Measurements from ENCODE around the gene ZC3H14. TPM values are rescaled to one million over a fixed set of nuclear protein-coding genes. Genes with fewer than 3 reads are reported as not detected.

The ZC3H14 gene
- polyA plus RNA-seq, 1 of the 3 experiments (the other 2 are of a cell fraction), result 61.5 TPM

GRCh38 chr14:88533064-88533602 is 29.7 kb upstream of the ZC3H14 start:
- Histone ChIP-seq H3K9me2 (no peaks in the 10 kb centered on the region), H3K79me2 (ENCODE audit: insufficient read depth) (peaks cover 64% of the 10 kb centered on the region), H3K9me3 (no peaks in the 10 kb centered on the region), H3K27ac (ENCODE audit: low read depth in 2 of 2, low read length in 1 of 2) (no peak overlapping the region), H3K4me1 (ENCODE audit: control insufficient read depth in 1 of 2, insufficient read depth in 2 of 2, low read depth in 1 of 2, low read length in 1 of 2) (no peaks in the 10 kb centered on the region), H3K4me3 (ENCODE audit: low read depth in 2 of 2, low read length in 1 of 2) (no peak overlapping the region), H2AFZ (ENCODE audit: low read depth) (no peak overlapping the region), H3K27me3 (ENCODE audit: insufficient read depth) (no peaks in the 10 kb centered on the region), H3F3A (replicated peaks; ENCODE audit: insufficient read depth) (no peaks in the 10 kb centered on the region), H3K4me2 (no peak overlapping the region), H4K20me1 (ENCODE audit: insufficient read depth) (0 out of 2 replicates have a peak, but pooled peaks cover 6% of the 10 kb centered on the region), H3K9ac (no peak overlapping the region), H3K36me3 (replicated peaks in 1 of 2; ENCODE audit: control insufficient read depth in 1 of 2, insufficient read depth in 2 of 2, low read length in 1 of 2) (peaks cover 23 to 33% of the 10 kb centered on the region in 2 experiments)
- POLR2A ChIA-PET, result no interaction called here
- CTCF ChIA-PET, result interaction anchor here (0.6 kb wide), 1 partner anchor 133 kb away, joined by 3 read pairs; no protein-coding TSS in a partner anchor
- DNase-seq, result no peak
- WGBS (ENCODE audit: low lambda C conversion rate), result 93% methylated on average over 6 of the region's 6 CpGs
- TF ChIP-seq GATA2 (CRISPR knock-in tag; IDR thresholded peaks at IDR 0.05) (no peak), SMC3 (IDR thresholded peaks at IDR 0.05; ENCODE audit: low read depth, low read length) (no peak), USF2 (IDR thresholded peaks at IDR 0.05; ENCODE audit: borderline replicate concordance, low read depth, low read length) (no peak), ZBTB33 (IDR thresholded peaks at IDR 0.05; ENCODE audit: borderline replicate concordance, low read depth) (no peak), PBX3 (IDR thresholded peaks at IDR 0.05) (no peak), RFX5 (IDR thresholded peaks at IDR 0.05; ENCODE audit: low read length) (no peak), FOXJ3 (CRISPR knock-in tag; IDR thresholded peaks at IDR 0.05) (no peak), FOSL2 (IDR thresholded peaks at IDR 0.05; ENCODE audit: borderline replicate concordance, low read depth) (no peak), MAX (IDR thresholded peaks at IDR 0.05; ENCODE audit: low read depth) (no peak), POLR2AphosphoS5 (IDR thresholded peaks at IDR 0.05; ENCODE audit: low read depth, low read length) (no peak), FOXM1 (IDR thresholded peaks at IDR 0.05; ENCODE audit: low read depth) (no peak), EZH2phosphoT487 (IDR thresholded peaks at IDR 0.05; ENCODE audit: borderline replicate concordance, low read depth) (no peak), NRF1 (IDR thresholded peaks at IDR 0.05; ENCODE audit: low read depth, low read length) (no peak), USF1 (IDR thresholded peaks at IDR 0.05; ENCODE audit: borderline replicate concordance, low read depth) (no peak), TCF12 (IDR thresholded peaks at IDR 0.05) (no peak), REST (IDR thresholded peaks at IDR 0.05; ENCODE audit: low read depth, low read length) (no peak), SIN3A (IDR thresholded peaks at IDR 0.05; ENCODE audit: borderline replicate concordance, low read depth, low read length) (no peak), YY1 (IDR thresholded peaks at IDR 0.05; ENCODE audit: low read depth) (no peak), IRF3 (IDR thresholded peaks at IDR 0.05; ENCODE audit: low read depth, low read length) (no peak)

All from SK-N-SH (cell line).